ENCODE results near the gene MUC5AC.

- TF ChIP-seq SUZ12 (IDR thresholded peaks at IDR 0.05) (no peak), FOXM1 (IDR thresholded peaks at IDR 0.05; ENCODE audit: borderline replicate concordance) (no peak), ARNT (IDR thresholded peaks at IDR 0.05) (no peak), CTBP1 (IDR thresholded peaks at IDR 0.05; ENCODE audit: borderline replicate concordance) (no peak), FOXA1 (IDR thresholded peaks at IDR 0.05) (no peak), ELF4 (IDR thresholded peaks at IDR 0.05) (no peak), ZNF384 (IDR thresholded peaks at IDR 0.05) (no peak), BHLHE40 (IDR thresholded peaks at IDR 0.05; ENCODE audit: borderline replicate concordance) (no peak)
Measured at GRCh38 chr11:1233351-1234053, 75.7 kb downstream of the MUC5AC start.

Measured in HEK293T (cell line).